ENCODE measurements around the gene MCOLN2. TPM values are rescaled to one million over a fixed set of nuclear protein-coding genes. Genes with fewer than 3 reads are reported as not detected.

Gene MCOLN2
- 0.81 and 1.8 TPM in 2 replicates for total RNA-seq

DNA sequence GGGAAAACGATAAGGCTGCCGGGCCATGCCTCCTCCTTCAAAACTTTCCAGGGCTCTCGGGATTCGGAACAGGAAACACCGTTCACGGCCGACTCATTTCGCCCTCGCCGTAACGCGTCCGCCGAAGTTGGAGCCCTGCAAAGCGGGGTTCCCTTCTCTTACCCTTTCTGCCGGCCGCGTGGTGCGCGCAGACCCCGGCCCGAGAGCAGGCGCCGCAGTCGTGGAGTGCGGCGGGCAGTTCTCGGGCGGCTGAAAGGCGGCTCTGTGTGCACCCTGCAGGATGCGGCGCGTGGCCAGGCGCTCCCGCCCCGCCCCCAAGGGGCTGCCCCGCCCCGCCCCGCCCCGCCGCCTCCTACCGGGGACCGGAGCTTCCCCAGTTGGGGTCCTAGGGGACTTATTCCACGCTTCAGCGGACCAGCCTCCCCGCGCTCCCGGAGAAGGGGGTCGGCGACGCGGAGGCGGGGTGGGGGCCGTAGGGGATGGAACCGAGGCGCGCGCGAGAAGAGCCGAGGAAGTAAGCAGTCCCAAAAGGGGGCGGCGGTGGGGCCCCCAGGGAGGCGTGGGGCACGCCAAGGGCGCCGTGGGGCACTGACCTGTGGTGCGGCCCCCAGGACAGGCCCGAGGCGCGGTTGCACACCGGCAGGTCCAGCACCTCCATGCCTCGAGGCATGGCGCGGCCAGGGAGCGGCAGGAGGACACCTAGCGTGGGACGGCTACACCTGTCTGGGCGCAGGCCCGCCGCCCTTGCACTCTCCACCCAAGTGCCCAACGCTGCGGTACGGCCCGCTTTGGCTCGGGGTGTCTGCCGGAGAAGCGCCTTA is at the start of gene MCOLN2:
Gene MCOLN2 (minus strand): TSS at position 268 of the 821 bp plus-strand sequence. CDS start 241 bp downstream, at position 27.

DNA sequence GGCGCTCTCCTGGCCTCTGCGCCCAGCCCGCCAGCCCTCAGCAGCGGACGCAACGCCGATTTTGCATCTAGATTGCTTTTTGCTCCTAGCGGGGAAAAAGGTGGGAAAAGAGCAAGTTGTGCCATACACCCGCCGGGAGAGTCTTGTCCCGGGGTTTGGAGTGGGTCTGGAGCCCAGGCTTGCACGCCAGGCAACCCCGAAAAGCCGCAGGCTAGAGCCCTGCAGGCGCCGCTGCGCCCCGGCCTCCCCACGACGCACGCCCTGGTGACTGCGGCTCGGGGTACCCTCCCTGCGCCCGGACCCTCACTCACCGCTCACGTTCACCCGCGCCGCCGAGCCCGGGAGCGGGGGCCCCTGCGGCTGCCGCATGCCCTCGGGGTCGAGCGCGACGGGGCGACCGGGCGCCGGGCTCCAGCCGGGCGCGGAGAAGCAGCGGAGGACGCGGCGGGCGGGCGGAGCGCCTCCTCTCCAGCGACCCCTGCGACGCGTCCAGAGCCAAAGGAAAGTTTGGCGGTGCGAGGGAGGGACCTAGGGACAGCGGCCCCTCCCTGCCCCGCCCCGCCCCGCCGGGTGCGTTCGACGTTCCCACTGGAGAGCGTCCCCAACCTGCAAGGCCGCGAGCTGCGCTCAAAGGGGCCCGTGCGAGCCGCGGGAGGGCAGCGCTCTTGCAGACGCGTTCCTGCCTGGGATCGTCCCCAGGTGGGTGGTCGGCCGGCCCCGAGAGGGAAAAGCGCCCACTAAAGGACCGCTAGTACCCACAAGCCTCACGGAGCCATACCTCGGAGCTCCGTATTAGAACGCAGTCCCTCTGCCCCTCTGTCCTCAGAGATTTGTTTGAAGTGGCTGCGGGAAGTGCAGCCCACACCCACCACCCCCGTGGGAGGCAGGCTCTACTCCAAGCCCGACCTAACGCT is 104.0 kb downstream of the MCOLN2 start, which contains the start of gene LPAR3:
Gene LPAR3 (minus strand): TSS at position 502 of the 914 bp plus-strand sequence. CDS start 27,086 bp downstream, outside the sequence.

Other genes with a start within 250 kb of the MCOLN2 start
- 1.3 TPM in 1 of 2 replicates, not detected in the other for gene LPAR3, start 103.9 kb downstream of the MCOLN2 start, total RNA-seq
- not detected in 2 replicates for gene MCOLN3, start 51.4 kb upstream of the MCOLN2 start, total RNA-seq
- 1.1 and 1.3 TPM in 2 replicates for gene SYDE2, start 203.9 kb upstream of the MCOLN2 start, total RNA-seq